GM18508 (cell line): ENCODE data around the gene TTC7B.

Source experiments
- ATAC-seq: cut with Tn5 transposase; IDR thresholded peaks from one replicate; pipeline ENCODE4 v1.9.1; 2021; ENCODE audit warnings: moderate number of reproducible peaks; ENCODE audit not compliant: insufficient read depth, unreplicated experiment

The TTC7B gene

DNA sequence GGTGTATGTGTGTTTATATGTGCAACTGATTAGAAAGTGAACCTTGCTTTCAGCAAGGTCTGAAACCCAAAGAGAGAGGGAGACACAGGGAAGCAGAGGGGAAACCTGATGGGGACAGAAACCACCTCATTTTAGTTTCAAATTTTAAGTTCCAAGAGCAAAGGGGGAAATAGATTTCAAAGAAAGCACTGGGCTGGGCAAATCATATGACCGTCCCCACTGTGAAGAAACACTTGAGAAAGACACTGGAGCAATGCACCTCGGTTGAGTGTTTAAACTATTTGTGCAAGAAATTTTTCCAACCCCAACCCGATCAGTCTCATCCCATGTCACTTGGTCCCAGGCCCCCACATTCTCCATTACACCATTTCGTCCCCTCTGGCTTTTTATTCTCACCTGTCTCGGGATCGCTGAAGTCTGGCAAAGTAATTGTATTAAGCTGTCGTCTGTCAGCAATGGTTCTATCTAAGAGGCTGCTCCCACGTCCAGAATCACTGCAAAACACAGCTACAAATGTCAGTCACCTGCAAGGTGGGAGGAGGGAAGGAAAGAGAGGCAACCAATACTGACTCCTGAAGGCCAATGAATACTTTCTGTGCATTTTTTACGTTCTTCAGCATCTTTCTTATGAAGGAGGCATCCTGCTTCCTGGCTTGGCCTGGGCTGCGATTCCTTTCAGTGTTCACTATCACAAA lies 205.7 kb downstream of the TTC7B start:
- no peak for ATAC-seq

- ATAC-seq, result no peak
Observed at GRCh38 chr14:90609376-90609775, 206.9 kb downstream of the TTC7B start.

DNA sequence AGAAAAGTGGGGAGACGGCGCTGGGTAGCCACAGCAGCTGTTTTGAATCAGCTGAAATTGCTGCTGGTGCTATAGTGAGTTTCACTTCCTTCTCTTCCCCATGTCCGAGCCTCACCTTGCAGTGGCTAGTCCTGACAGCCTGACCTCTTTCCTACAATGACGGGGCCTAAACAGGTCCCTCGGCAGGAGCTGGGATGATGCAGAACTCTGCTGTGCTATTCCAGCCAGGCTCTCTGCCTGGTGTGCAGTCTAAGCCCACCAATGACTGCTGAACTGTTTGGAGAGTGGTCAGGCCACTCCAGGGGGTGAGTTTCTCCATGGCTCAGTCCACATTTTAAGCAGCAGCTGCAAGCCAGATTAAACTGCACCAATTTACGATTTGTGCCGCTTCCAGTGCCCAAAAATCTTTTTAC lies 207.3 kb downstream of the TTC7B start:
- no peak for ATAC-seq

- ATAC-seq, result no peak
Observed at GRCh38 chr14:90608281-90608680, 207.9 kb downstream of the TTC7B start.

DNA sequence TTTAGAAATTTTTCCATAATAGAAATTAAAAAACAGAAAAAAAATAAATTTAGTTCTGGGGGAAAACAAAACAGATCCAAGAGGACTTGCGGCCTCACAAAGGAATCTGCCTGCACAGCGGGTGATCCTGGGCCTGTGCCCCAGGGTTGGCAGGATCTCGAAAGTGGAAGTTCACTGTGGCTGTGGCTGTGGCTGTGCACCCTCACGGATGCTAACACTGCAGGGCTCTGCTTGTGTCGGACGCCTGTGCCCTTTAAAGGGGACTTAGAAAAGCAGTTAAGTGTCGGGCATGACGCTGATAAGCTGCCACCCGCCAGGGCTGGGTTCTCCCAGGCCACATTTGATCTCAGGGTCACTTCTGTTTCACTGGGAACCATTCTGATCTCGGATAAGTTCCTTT lies 209.1 kb downstream of the TTC7B start:
- no peak for ATAC-seq

DNA sequence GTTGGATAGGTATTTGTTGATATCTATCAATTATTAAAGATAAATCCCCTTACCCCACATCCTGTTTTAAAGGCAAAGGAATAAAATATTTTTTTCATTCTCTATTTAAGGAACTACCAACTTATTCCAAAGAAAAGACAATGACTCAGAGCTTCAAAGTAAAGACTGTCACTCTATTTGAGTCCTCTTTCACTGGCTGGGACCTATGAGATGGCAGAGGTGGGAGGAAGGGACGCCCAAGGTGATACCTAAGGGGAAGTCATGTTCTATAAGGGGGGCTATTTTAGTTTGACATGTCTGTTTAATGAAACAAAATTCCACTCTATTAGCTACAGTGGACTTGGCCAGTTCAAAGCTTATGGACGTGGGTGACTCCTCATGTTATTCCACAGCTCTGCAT lies 209.8 kb downstream of the TTC7B start:
- no peak for ATAC-seq

GRCh38 chr14:90605430-90605829 lies 210.8 kb downstream of the TTC7B start:
- no peak for ATAC-seq

GRCh38 chr14:90604356-90604755 lies 211.9 kb downstream of the TTC7B start:
- no peak for ATAC-seq

DNA sequence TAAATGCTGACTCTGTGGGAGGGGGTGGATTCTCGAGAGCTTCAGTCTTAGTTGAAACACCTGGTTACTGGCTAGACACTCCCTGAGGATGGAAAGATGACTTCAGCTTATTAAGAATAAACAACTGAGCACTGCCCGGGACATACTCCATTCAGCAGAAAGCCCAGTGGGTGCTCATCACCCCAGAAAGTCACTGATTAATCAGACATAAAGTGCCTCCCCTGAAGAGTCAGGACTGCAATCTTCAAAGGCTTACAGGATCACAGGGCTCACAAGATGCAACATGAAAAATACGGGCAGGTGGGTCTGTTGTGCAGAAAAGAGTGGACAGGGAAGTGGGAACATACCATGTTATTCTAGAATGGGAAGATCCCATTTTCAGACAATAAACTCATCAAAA lies 212.4 kb downstream of the TTC7B start:
- no peak for ATAC-seq

DNA sequence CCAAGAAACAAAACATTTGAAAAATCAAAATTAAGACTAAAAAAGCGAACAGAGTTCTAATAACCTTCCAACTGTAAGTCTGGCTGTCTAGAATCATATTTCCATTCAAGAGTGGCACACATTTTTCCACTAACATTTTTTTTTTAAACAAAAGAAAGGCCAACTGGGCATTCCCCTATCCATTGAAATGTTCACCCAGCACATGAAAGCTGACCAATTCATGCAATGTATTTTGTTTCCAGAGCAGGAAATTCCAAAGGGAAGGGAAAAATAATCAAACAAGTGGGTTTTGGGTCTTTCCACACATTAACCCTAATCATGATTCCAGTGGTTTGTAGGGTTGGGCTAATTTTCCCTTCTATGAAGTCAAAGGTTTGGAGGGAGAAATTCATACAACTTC lies 212.9 kb downstream of the TTC7B start:
- ATAC-seq, result no peak

DNA sequence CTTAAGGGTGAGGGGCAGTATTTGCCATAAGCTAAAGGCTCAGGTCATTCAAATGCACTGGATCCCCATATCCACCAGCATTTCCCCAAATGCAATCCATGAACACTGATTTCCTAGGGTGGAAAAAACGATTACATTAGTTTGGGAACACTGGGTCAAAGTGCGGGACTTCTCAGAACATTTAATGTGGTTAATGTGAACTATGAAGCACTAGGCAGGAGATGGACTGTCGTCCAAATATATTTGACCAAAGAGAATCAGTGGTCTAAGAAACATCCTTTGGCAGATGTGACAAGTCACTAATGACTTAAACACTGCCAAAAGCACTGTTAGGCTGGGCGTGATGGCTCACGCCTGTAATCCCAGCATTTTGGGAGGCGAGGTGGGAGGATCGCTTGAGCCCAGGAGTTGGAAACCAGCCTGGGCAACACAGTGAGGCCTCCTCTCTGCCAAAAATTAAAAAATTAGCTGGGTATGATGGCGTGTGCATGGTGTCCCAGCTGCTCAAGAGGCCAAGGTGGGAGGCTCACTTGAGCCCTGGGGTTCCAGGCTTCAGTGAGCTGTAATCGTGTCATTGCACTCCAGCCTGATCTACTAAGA lies 214.0 kb downstream of the TTC7B start:
- ATAC-seq, result no peak

- ATAC-seq, result no peak
Observed at GRCh38 chr14:90601563-90601962, 214.7 kb downstream of the TTC7B start.

- ATAC-seq, result no peak
Observed at GRCh38 chr14:90600619-90601018, 215.6 kb downstream of the TTC7B start.

GRCh38 chr14:90599748-90600507 lies 216.3 kb downstream of the TTC7B start:
- ATAC-seq, result no peak

- ATAC-seq, result no peak
Observed at GRCh38 chr14:90599339-90599738, 216.9 kb downstream of the TTC7B start.

DNA sequence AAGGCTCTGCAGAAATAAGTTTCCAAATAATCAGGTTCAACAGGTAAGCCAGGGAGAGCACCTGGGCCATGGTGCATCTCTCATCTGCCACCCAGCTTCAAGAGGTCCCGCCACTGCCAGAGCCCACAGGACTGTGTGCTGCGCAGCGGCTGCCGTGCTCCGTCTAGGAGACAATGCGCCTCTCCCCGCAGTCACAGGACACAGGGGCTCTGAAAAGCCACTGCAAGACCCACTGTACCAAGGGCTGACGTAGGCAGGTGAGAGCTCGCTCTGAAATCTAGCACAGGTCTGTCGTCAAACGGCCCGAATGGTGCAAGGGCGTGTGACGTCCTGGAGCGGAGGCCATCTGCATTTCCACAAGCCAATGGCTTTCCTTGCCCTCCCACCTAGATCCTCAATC lies 218.3 kb downstream of the TTC7B start:
- no peak for ATAC-seq

GRCh38 chr14:90596733-90597132 lies 219.5 kb downstream of the TTC7B start:
- no peak for ATAC-seq

DNA sequence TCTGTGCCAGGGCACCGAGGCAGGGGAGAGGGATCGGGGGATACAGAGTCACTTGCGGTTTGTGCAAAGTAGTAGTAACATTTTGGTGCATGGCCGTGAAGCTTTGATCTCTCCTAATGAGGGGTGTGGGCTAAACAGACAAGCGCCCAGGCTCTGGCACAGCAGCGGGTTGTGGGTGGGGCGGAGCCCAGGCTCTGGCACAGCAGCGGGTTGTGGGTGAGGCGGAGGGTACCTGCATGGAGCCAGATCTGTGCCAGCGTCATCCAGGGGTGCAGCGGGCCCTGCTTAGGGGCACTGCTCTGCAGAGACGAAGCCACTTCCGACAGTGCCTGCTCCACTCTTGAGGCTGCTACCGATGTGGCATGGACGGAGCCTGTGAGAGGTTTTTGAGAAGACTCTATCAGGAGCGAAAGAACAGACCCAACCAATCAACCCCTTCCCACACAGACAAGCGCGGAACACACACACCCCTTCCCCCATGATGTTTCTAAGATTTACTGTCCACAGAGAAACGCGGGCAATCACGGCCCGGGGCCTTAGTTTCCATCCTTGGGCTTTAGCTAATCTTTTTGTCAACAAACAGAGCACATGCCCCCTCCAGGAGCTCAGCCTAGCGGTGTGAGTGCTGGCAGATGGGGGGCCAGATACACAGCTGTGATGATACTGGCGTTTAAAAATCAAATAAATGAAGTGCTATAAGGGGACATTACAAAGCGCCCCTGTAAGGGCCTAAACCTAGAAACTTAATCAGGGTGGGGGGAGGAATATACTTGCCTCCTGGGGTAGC lies 222.8 kb downstream of the TTC7B start:
- ATAC-seq, result no peak

GRCh38 chr14:90592655-90593054 lies 223.6 kb downstream of the TTC7B start:
- no peak for ATAC-seq

- no peak for ATAC-seq
Observed at GRCh38 chr14:90587918-90588317, 228.3 kb downstream of the TTC7B start.
